ENCODE results near the gene PRMT1.
"Not testable (repeated sequence)": the region's sequence is repeated elsewhere in the genome, so short reads cannot be mapped to it uniquely, and the experiment has no call there.

PRMT1 gene

GRCh38 chr19:49677231-49677900 is at the start of gene PRMT1:
TSS of gene PRMT1 (plus strand) at chr19:49677271. CDS start at chr19:49677281, 10 bp downstream.
- no peak for DNase-seq

- no peak for DNase-seq
Measured at GRCh38 chr19:49629659-49630058, 47.4 kb upstream of the PRMT1 start.

- no peak for DNase-seq
Measured at GRCh38 chr19:49631014-49631588, 46.0 kb upstream of the PRMT1 start.

GRCh38 chr19:49631610-49632192 is 45.4 kb upstream of the PRMT1 start:
- no peak for DNase-seq

- DNase-seq: no peak
Measured at GRCh38 chr19:49632576-49632975, 44.5 kb upstream of the PRMT1 start.

- DNase-seq: not testable (repeated sequence)
Measured at GRCh38 chr19:49633273-49633672, 43.8 kb upstream of the PRMT1 start.

GRCh38 chr19:49635530-49636232 is 41.4 kb upstream of the PRMT1 start:
- DNase-seq: no peak

GRCh38 chr19:49636233-49636932 is 40.7 kb upstream of the PRMT1 start:
- DNase-seq: no peak

GRCh38 chr19:49637821-49638738 is 39.0 kb upstream of the PRMT1 start:
- peak in 1 of 2 donors; percentile 0 for DNase-seq

GRCh38 chr19:49639401-49640112 is 37.5 kb upstream of the PRMT1 start:
- DNase-seq: no peak

- DNase-seq: peak; percentile 98 to 99
Measured at GRCh38 chr19:49640113-49640898, 36.8 kb upstream of the PRMT1 start, which contains the start of gene RRAS. TSS of gene RRAS (minus strand) at chr19:49640143. CDS start at chr19:49640098, 45 bp downstream.

GRCh38 chr19:49641688-49642491 is 35.2 kb upstream of the PRMT1 start, which contains the start of gene SCAF1:
TSS of gene SCAF1 (plus strand) at chr19:49642209. CDS start at chr19:49645027, 2,818 bp downstream.
- peak; percentile 98 to 99 for DNase-seq

- DNase-seq: no peak
Measured at GRCh38 chr19:49642492-49643035, 34.5 kb upstream of the PRMT1 start.

GRCh38 chr19:49643466-49643865 is 33.6 kb upstream of the PRMT1 start:
- no peak for DNase-seq

GRCh38 chr19:49645592-49645991 is 31.5 kb upstream of the PRMT1 start:
- no peak for DNase-seq

GRCh38 chr19:49645995-49646394 is 31.1 kb upstream of the PRMT1 start:
- DNase-seq: no peak

- no peak for DNase-seq
Measured at GRCh38 chr19:49646586-49646985, 30.5 kb upstream of the PRMT1 start.

GRCh38 chr19:49651029-49651819 is 25.8 kb upstream of the PRMT1 start:
- no peak for DNase-seq
